CD8-positive, alpha-beta memory T cell (primary cell): Measurements from ENCODE around the gene COL24A1. TPM values are rescaled to one million over a fixed set of nuclear protein-coding genes. Genes with fewer than 3 reads are reported as not detected.
"Not testable (repeated sequence)": the region's sequence is repeated elsewhere in the genome, so short reads cannot be mapped to it uniquely, and the experiment has no call there.

ENCODE experiments used
- CTCF ChIA-PET: fragments of 350-600 bp; sonication (Branson Sonifier 250); formaldehyde crosslinking; loops from one replicate; lab custom pipeline; 2021; ENCODE audit warnings: antibody characterized with exemption; lab: Charles Lee
- POLR2A ChIA-PET: fragments of 350-600 bp; sonication (Branson Sonifier 250); formaldehyde crosslinking; loops from one replicate; lab custom pipeline; 2021; ENCODE audit warnings: antibody characterized with exemption; lab: Charles Lee
- DNase-seq, 5 donors: peaks; one replicate each; pipeline versions ENCODE4 v3.0.0 to v3.0.0-alpha.2; 2020 to 2022; ENCODE audit warnings: mixed read lengths in 1 of 5
- H3K27ac ChIP-seq: one replicate; pipeline ENCODE4 v1.7.0; 2013; ENCODE audit warnings: low read depth, mild to moderate bottlenecking, low read length, moderate library complexity
- H3K27me3 ChIP-seq: 2 replicates; pipeline ENCODE4 v1.7.0; 2013; ENCODE audit warnings: low read length, mild to moderate bottlenecking; ENCODE audit not compliant: insufficient read depth, poor library complexity, severe bottlenecking
- H3K36me3 ChIP-seq: 2 replicates; pipeline ENCODE4 v1.7.0; 2013; ENCODE audit warnings: mild to moderate bottlenecking, low read length, moderate library complexity; ENCODE audit not compliant: insufficient read depth
- H3K4me1 ChIP-seq: 2 replicates; pipeline ENCODE4 v1.7.0; 2013; ENCODE audit warnings: mild to moderate bottlenecking, low read length, moderate library complexity; ENCODE audit not compliant: insufficient read depth
- H3K4me3 ChIP-seq: 2 replicates; pipeline ENCODE4 v1.7.0; 2013; ENCODE audit warnings: mild to moderate bottlenecking, low read length
- H3K9me3 ChIP-seq: 2 replicates; pipeline ENCODE4 v1.7.0; 2013; ENCODE audit warnings: mild to moderate bottlenecking, low read length
- H3K27ac Mint-ChIP-seq, 8 donors: one replicate each; pipeline ENCODE4 v1.8.0; 2020 to 2021; ENCODE audit warnings: mixed read lengths in 8 of 8, mild to moderate bottlenecking in 6 of 8, inconsistent platforms in 3 of 8, moderate library complexity in 3 of 8
- H3K27me3 Mint-ChIP-seq, 2 donors: one replicate each; pipeline ENCODE4 v1.8.0; 2020 to 2021; ENCODE audit warnings: mixed read lengths in 2 of 2, mild to moderate bottlenecking in 1 of 2, moderate library complexity in 1 of 2
- H3K36me3 Mint-ChIP-seq, 3 donors: one replicate each; pipeline ENCODE4 v1.8.0; 2020 to 2021; ENCODE audit warnings: mixed read lengths in 3 of 3, inconsistent platforms in 1 of 3, mild to moderate bottlenecking in 1 of 3
- H3K4me1 Mint-ChIP-seq, 3 donors: one replicate each; pipeline ENCODE4 v1.8.0; 2020 to 2021; ENCODE audit warnings: mixed read lengths in 3 of 3, inconsistent platforms in 1 of 3, mild to moderate bottlenecking in 1 of 3
- H3K4me3 Mint-ChIP-seq, 7 donors: one replicate each; pipeline ENCODE4 v1.8.0; 2020 to 2021; ENCODE audit warnings: mixed read lengths in 7 of 7, mild to moderate bottlenecking in 6 of 7, moderate library complexity in 4 of 7, inconsistent platforms in 2 of 7
- H3K9me3 Mint-ChIP-seq, 5 donors: one replicate each; pipeline ENCODE4 v1.8.0; 2020 to 2022; ENCODE audit warnings: mixed read lengths in 5 of 5, mild to moderate bottlenecking in 3 of 5, moderate library complexity in 2 of 5, inconsistent platforms in 1 of 5
- polyA plus RNA-seq: library from polyadenylated mRNA; unstranded; fragments of 300-500 nt; fragmentation: Illumina TruSeq; gene quantifications from one replicate; pipeline ENCODE4 v1.2.3, GENCODE V29; 2021
- total RNA-seq, 2 experiments: library from RNA; stranded (reverse); gene quantifications; one replicate each; pipeline ENCODE4 v1.2.3, GENCODE V29; 2021

The COL24A1 gene
- total and polyA plus RNA-seq, 3 experiments from 2014 or later: not detected

DNA sequence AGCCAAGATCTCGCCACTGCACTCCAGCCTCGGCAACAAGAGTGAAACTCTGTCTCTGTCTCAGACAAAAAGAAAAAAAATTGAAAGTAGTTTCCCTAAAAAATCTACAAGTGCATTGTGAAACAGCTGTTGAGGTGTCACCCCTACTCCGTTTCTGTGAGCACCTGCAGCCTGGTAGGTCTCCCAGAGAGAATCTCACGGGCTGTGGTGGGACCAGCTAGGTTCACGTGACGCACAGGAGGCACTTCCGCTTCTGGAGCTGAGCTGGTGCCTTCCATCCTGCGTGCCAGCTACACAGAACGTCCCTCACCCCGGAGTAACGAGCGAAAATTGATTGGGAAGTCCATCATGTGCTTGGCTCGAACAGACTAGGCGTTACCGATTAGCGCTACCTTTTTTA lies 66.8 kb downstream of the COL24A1 start:
- ChIA-PET CTCF (no interaction called here), POLR2A (no interaction called here)
- Mint-ChIP-seq H3K27ac (no peak overlapping the region), H3K4me3 (no peak overlapping the region), H3K4me1 (no peaks in the 10 kb centered on the region), H3K9me3 (peaks cover 0 to 3% (median 0%) of the 10 kb centered on the region in 5 donors), H3K27me3 (no peaks in the 10 kb centered on the region), H3K36me3 (no peaks in the 10 kb centered on the region)
- Histone ChIP-seq H3K27me3 (no peaks in the 10 kb centered on the region), H3K9me3 (no peaks in the 10 kb centered on the region), H3K4me3 (no peak overlapping the region), H3K36me3 (no peaks in the 10 kb centered on the region), H3K27ac (no peak overlapping the region), H3K4me1 (no peaks in the 10 kb centered on the region)
- no peak for DNase-seq

DNA sequence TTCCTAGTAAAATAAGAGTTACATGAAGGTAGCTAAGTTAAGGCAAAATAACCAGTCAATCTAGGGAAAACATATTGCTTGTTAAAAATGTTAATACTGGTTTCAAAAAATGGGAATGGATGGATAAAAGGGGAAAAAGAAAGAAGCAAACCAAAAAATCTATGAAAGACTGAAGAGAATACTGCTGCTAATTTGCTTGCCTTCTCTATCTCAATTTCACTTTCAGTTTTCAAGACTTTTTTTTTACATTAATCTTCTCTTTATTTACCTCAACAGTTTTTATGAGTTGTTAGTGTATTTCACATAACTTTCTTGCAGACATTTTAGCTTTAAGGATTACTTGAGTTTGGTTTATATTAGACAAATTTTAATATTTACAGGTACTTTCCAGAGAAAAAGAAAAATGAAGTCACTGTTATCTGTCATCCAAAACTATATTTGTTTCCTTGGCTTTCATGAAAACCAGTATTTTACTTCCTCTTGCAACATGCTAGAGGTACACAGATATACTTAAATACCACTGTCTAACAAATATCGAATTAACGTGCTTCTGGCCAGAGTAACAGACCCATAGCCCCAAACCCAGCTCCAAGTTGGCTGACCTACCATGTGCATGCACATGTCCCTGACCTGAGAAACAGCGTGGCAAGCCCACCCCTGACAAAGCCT lies 70.7 kb downstream of the COL24A1 start:
- CTCF ChIA-PET: no interaction called here
- H3K9me3 ChIP-seq: no peaks in the 10 kb centered on the region
- no peak overlapping the region for H3K4me3 Mint-ChIP-seq

DNA sequence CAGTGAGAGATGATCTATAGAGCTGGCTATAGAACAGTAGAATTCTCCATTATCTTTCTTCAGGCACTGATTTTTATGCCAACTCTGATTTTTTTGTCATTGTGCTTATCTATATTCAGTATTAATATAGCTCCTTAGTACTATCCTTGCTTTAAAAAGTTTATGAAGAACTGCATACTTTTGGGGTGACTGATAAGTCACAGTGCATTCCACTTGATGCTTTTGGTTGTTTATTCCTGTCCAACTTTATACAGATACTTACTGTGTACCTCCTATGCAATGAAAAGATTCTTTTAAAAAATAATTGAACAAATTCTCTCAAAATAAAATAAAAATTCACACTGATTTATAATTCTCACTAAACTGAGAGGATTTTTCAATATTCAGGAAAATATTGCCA lies 71.6 kb downstream of the COL24A1 start:
- H3K4me3 Mint-ChIP-seq: no peak overlapping the region
- ChIA-PET CTCF (no interaction called here), POLR2A (no interaction called here)
- peaks cover 0 to 1% (median 0%) of the 10 kb centered on the region in 5 donors for H3K9me3 Mint-ChIP-seq
- Histone ChIP-seq H3K9me3 (no peaks in the 10 kb centered on the region), H3K36me3 (no peaks in the 10 kb centered on the region), H3K27ac (no peak overlapping the region), H3K27me3 (no peaks in the 10 kb centered on the region), H3K4me1 (no peaks in the 10 kb centered on the region), H3K4me3 (no peak overlapping the region)
- H3K4me1 Mint-ChIP-seq: no peaks in the 10 kb centered on the region
- no peak for DNase-seq
- no peaks in the 10 kb centered on the region for H3K27me3 Mint-ChIP-seq
- no peaks in the 10 kb centered on the region for H3K36me3 Mint-ChIP-seq
- no peak overlapping the region for H3K27ac Mint-ChIP-seq

More for the DNA sequence above, 70.7 kb downstream of the COL24A1 start:
- Histone ChIP-seq H3K27me3 (no peaks in the 10 kb centered on the region), H3K27ac (no peak overlapping the region), H3K36me3 (no peaks in the 10 kb centered on the region), H3K4me1 (no peaks in the 10 kb centered on the region), H3K4me3 (no peak overlapping the region)
- Mint-ChIP-seq H3K27me3 (no peaks in the 10 kb centered on the region), H3K36me3 (no peaks in the 10 kb centered on the region), H3K9me3 (no peaks in the 10 kb centered on the region), H3K27ac (no peak overlapping the region), H3K4me1 (no peaks in the 10 kb centered on the region)
- POLR2A ChIA-PET: no interaction called here
- no peak for DNase-seq

DNA sequence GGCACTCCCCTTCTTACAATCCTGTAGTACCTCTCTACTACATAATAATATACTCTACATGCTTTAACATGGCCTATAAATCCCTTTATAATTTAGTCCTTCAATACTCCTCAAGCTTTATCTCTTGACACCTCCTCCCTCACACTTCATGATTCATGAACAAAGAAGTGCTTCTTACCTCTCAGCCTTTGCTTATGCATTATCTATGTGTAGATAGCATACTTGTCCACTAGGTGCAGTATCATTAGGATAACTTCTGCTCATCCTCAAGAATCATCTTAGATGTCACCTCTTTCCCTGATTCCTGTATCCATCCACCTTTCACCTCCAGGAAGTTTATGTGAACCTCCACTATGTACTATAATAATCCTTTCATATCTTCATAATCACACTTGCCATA lies 74.4 kb downstream of the COL24A1 start:
- Histone ChIP-seq H3K4me3 (no peak overlapping the region), H3K27ac (no peak overlapping the region), H3K4me1 (no peaks in the 10 kb centered on the region), H3K9me3 (no peaks in the 10 kb centered on the region), H3K36me3 (no peaks in the 10 kb centered on the region), H3K27me3 (no peaks in the 10 kb centered on the region)
- no peak overlapping the region for H3K4me3 Mint-ChIP-seq
- no peak overlapping the region for H3K27ac Mint-ChIP-seq
- H3K36me3 Mint-ChIP-seq: no peaks in the 10 kb centered on the region
- no peaks in the 10 kb centered on the region for H3K4me1 Mint-ChIP-seq
- ChIA-PET CTCF (no interaction called here), POLR2A (no interaction called here)
- no peaks in the 10 kb centered on the region for H3K27me3 Mint-ChIP-seq
- no peak for DNase-seq
- peaks cover 0 to 23% (median 2%) of the 10 kb centered on the region in 5 donors for H3K9me3 Mint-ChIP-seq

DNA sequence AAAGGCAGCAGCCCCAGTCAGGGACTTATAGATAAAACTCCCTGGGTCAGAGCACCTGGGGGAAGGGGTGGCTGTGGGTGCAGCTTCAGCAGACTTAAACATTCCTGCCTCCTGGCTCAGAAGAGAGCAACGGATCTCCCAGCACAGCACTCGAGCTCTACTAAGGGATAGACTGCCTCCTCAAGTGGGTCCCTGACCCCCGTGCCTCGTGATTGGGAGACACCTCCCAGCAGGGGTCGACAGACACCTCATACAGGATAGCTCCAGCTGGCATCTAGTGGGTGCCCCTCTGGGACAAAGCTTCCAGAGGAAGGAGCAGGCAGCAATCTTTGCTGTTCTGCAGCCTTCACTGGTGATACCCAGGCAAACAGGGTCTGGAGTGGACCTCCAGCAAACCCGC lies 84.1 kb downstream of the COL24A1 start:
- POLR2A ChIA-PET, H3K27me3 Mint-ChIP-seq, DNase-seq, H3K27ac ChIP-seq, H3K4me1 ChIP-seq, H3K4me3 ChIP-seq, H3K9me3 ChIP-seq, H3K36me3 Mint-ChIP-seq, H3K27me3 ChIP-seq, H3K4me3 Mint-ChIP-seq, H3K9me3 Mint-ChIP-seq, H3K4me1 Mint-ChIP-seq, H3K27ac Mint-ChIP-seq, H3K36me3 ChIP-seq, CTCF ChIA-PET: not testable (repeated sequence)

DNA sequence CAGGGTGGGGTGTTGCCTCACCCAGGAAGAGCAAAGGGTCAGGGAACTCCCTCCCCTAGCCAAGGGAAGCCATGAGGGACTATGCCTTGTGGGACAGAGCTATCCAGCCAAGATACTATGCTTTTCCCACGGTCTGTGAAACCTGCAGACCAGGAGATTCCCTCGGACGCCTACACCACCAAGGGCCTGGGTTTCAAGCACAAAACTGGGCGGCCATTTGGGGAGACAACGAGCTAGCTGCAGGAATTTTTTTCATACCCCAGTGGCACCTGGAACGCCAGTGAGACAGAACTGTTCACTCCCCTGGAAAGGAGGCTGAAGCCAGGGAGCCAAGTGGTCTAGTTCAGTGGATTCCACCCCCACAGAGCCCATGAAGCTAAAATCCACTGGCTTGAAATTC lies 84.7 kb downstream of the COL24A1 start:
- DNase-seq, H3K36me3 Mint-ChIP-seq, H3K4me1 Mint-ChIP-seq, H3K4me3 ChIP-seq, H3K27me3 ChIP-seq, H3K27ac ChIP-seq, CTCF ChIA-PET, H3K27me3 Mint-ChIP-seq, H3K9me3 ChIP-seq, H3K36me3 ChIP-seq, POLR2A ChIA-PET, H3K9me3 Mint-ChIP-seq, H3K4me3 Mint-ChIP-seq, H3K4me1 ChIP-seq, H3K27ac Mint-ChIP-seq: not testable (repeated sequence)

DNA sequence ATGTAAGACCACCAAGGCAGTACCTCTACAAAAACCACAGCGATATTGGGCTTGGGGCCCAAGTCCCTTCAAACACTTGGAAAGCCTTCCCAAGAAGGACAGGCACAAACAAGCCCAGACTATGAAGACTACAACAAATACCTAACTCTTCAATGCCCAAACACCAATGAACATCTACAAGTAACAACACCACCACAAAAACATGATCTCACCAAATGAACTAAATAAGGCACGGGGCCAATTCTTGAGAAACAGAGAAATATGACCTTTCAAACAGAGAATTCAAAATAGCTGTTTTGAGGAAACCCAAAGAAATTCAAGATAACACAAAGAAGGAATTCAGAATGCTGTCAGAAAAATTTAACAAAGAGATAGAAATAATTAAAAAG lies 86.8 kb downstream of the COL24A1 start:
- no peaks in the 10 kb centered on the region for H3K27me3 Mint-ChIP-seq
- H3K9me3 Mint-ChIP-seq: peaks cover 0 to 12% (median 3%) of the 10 kb centered on the region in 5 donors
- CTCF ChIA-PET: no interaction called here
- Histone ChIP-seq H3K4me3 (no peak overlapping the region), H3K27ac (no peak overlapping the region), H3K27me3 (no peaks in the 10 kb centered on the region), H3K9me3 (no peaks in the 10 kb centered on the region), H3K4me1 (no peaks in the 10 kb centered on the region), H3K36me3 (no peaks in the 10 kb centered on the region)
- H3K36me3 Mint-ChIP-seq: no peaks in the 10 kb centered on the region
- H3K4me3 Mint-ChIP-seq: no peak overlapping the region
- POLR2A ChIA-PET: no interaction called here
- no peak for DNase-seq
- no peak overlapping the region for H3K27ac Mint-ChIP-seq
- H3K4me1 Mint-ChIP-seq: no peaks in the 10 kb centered on the region

DNA sequence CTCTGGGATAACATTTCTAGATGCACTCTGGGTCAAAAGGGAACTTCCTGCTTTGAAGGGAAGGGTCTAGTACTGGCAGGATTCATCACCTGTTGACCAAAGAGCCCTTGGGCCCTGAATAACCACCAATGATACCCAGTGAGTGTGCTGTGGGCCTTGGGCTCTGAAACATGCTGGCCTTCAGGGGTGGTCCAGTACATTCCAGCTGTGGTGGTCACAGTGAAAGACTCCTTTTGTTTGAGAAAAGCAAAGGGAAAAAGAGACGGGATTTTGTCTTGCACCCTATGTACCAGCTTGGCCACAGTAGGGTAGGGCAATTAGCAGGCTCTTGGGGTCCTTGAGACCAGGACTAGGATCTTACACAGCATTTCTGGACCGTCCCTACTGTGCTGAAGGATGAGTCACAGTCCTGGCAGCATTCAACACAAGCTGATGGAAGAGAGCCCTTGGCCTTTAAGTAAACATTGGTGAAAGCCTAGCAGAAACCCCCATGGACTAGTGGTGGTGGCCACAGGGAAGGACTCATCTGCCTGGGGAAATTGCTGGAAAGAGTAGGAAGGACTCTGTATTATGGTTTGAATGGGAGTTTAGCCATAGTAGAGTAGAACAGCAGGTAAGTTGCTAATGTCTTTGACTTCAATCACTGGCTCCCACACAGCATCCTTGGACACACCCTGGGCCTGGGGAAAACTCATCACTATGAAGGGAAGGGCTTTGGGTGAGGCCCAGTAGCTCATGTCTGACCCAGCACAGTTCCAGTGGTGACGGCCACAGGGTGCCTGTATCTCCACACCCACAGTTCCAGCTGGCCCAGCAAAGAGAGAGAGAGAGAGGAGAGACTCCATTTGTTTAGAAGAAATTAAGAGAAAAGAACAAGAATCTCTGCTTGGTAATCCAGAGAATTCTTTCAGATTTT lies 87.5 kb downstream of the COL24A1 start:
- ChIA-PET POLR2A (no interaction called here), CTCF (no interaction called here)
- no peaks in the 10 kb centered on the region for H3K27me3 ChIP-seq
- Mint-ChIP-seq H3K27ac (no peak overlapping the region), H3K4me3 (no peak overlapping the region), H3K4me1 (no peaks in the 10 kb centered on the region), H3K9me3 (peaks cover 0 to 12% (median 0%) of the 10 kb centered on the region in 5 donors), H3K27me3 (no peaks in the 10 kb centered on the region), H3K36me3 (no peaks in the 10 kb centered on the region)
- DNase-seq: no peak
- H3K9me3 ChIP-seq: no peaks in the 10 kb centered on the region
- no peaks in the 10 kb centered on the region for H3K36me3 ChIP-seq
- H3K4me1 ChIP-seq: no peaks in the 10 kb centered on the region
- H3K4me3 ChIP-seq: no peak overlapping the region
- no peak overlapping the region for H3K27ac ChIP-seq
